ENCODE data around the gene ZNF221. TPM values are rescaled to one million over a fixed set of nuclear protein-coding genes. Genes with fewer than 3 reads are reported as not detected.
A peak's percentile ranks its signal among the peaks of the same experiment; 100 is the strongest.

ZNF221 gene
- polyA plus RNA-seq, 1 experiment, result 0.64 TPM

DNA sequence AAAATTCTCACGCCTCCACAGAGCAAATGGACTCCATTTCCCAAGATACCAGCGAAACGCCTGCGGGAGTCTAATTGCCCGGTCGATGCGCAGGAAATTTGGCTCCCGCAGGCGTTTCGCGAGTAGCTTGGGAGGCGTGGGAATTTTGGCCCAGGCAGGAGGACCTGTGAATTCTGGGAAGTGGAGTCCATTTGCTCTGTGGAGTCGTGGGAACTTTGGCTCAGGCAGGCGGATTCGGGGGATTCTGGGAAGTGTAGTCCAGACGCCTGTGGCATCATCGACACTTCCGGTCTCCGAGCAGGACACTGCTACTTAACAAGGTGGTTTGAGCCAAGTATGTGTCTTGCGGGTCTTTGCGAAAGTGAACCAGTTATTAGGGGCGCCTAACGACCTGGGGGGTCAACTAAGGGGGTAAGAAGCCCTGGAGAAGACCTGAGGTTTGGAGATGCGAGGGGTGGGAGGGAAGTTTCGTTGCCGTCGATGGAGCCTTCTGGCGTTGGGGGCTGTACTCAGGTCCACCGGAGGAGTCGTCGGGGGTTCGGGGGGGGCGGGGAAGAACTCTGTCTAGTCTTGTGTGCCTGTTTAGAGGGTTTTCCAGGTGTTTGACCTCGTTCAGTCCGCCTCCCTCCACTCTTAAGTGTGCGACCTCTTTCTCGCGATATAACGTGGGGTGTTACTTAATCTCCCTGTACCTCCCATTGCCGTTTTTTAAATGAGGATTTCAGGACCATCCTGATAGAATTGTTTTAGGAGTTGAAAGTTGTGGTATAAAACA lies 33.1 kb downstream of the ZNF221 start, which contains the start of gene ZNF155:
TSS of gene ZNF155 (plus strand) at position 277 of the 775 bp plus-strand sequence. CDS start 4,356 bp downstream, outside the sequence.
- POLR2A ChIA-PET, result interaction anchor here (0.6 kb wide), 1 partner anchor 169 kb away, joined by 4 read pairs; no protein-coding TSS in a partner anchor
- no peaks in the 10 kb centered on the region for H3K36me3 ChIP-seq (ENCODE audit: control insufficient read depth, insufficient read depth, low read length)
- H3K27me3 ChIP-seq (ENCODE audit: control insufficient read depth, insufficient read depth, low read length), result no peaks in the 10 kb centered on the region
- H3K4me3 ChIP-seq (ENCODE audit: low read depth, low read length), result peak within 1 kb of the TSS; percentile 75
- no peak for TF ChIP-seq CTCF (IDR thresholded peaks at IDR 0.05; ENCODE audit: insufficient read depth, low read depth, low read length)
- CTCF ChIA-PET, result no interaction called here
- peak; percentile 70 for DNase-seq (ENCODE audit: low read depth)

DNA sequence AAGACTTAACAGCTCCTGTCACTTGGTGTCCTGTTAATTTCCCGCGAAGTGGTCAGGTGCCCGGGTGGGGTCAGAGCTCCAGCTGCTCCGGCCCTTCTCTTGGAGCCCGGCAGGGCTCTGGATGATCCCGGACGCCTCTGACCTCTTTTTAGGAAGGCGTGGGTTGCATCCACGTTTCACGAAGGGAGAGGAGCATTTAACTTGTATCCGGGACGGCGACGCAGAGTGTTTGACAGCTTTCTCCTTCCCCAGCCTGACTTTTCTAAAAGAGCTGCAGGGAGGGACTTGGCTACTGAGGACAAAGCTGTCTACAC lies 33.6 kb downstream of the ZNF221 start:
- peak overlapping the region; percentile 75 for H3K4me3 ChIP-seq (ENCODE audit: low read depth, low read length)
- TF ChIP-seq CTCF (IDR thresholded peaks at IDR 0.05; ENCODE audit: insufficient read depth, low read depth, low read length), result no peak
- no peaks in the 10 kb centered on the region for H3K36me3 ChIP-seq (ENCODE audit: control insufficient read depth, insufficient read depth, low read length)
- no peak for DNase-seq (ENCODE audit: low read depth)
- ChIA-PET POLR2A (interaction anchor here (0.6 kb wide), 1 partner anchor 169 kb away, joined by 4 read pairs; no protein-coding TSS in a partner anchor), CTCF (no interaction called here)
- H3K27me3 ChIP-seq (ENCODE audit: control insufficient read depth, insufficient read depth, low read length), result no peaks in the 10 kb centered on the region

- H3K27me3 ChIP-seq (ENCODE audit: control insufficient read depth, insufficient read depth, low read length), result no peaks in the 10 kb centered on the region
- ChIA-PET POLR2A (no interaction called here), CTCF (no interaction called here)
- H3K36me3 ChIP-seq (ENCODE audit: control insufficient read depth, insufficient read depth, low read length), result peaks cover 2% of the 10 kb centered on the region; the same call in 1 of the 2 replicates
- H3K4me3 ChIP-seq (ENCODE audit: low read depth, low read length), result no peak overlapping the region
- no peak for DNase-seq (ENCODE audit: low read depth)
- no peak for TF ChIP-seq CTCF (IDR thresholded peaks at IDR 0.05; ENCODE audit: insufficient read depth, low read depth, low read length)
These were observed 46.7 kb downstream of the ZNF221 start for GRCh38 chr19:43997631-43998290.

- ChIA-PET POLR2A (no interaction called here), CTCF (interaction anchor here (1.4 kb wide), 1 partner anchor 9 kb away, joined by 4 read pairs; no protein-coding TSS in a partner anchor)
- no peak for TF ChIP-seq CTCF (IDR thresholded peaks at IDR 0.05; ENCODE audit: insufficient read depth, low read depth, low read length)
- Histone ChIP-seq H3K4me3 (ENCODE audit: low read depth, low read length) (peak overlapping the region; percentile 72), H3K36me3 (ENCODE audit: control insufficient read depth, insufficient read depth, low read length) (no peaks in the 10 kb centered on the region; the same call in 1 of the 2 replicates), H3K27me3 (ENCODE audit: control insufficient read depth, insufficient read depth, low read length) (no peaks in the 10 kb centered on the region)
- DNase-seq (ENCODE audit: low read depth), result no peak
These were observed 51.2 kb downstream of the ZNF221 start for GRCh38 chr19:44002212-44002565.

Measured in BJ (cell line).